Stimulated activated CD4-positive, alpha-beta T cell treated with anti-CD3 and anti-CD28 coated beads, Interleukin-12 subunit alpha, Interleukin-12 subunit beta, amount 100 ng/mL, for 24 hours (primary cell): Measurements from ENCODE around the gene LRRIQ4.

Source experiments
- DNase-seq, 2 experiments: peaks; one replicate each; pipeline ENCODE4 v3.0.0-alpha.2; 2020; ENCODE audit warnings: low read depth in 2 of 2

Gene LRRIQ4

DNA sequence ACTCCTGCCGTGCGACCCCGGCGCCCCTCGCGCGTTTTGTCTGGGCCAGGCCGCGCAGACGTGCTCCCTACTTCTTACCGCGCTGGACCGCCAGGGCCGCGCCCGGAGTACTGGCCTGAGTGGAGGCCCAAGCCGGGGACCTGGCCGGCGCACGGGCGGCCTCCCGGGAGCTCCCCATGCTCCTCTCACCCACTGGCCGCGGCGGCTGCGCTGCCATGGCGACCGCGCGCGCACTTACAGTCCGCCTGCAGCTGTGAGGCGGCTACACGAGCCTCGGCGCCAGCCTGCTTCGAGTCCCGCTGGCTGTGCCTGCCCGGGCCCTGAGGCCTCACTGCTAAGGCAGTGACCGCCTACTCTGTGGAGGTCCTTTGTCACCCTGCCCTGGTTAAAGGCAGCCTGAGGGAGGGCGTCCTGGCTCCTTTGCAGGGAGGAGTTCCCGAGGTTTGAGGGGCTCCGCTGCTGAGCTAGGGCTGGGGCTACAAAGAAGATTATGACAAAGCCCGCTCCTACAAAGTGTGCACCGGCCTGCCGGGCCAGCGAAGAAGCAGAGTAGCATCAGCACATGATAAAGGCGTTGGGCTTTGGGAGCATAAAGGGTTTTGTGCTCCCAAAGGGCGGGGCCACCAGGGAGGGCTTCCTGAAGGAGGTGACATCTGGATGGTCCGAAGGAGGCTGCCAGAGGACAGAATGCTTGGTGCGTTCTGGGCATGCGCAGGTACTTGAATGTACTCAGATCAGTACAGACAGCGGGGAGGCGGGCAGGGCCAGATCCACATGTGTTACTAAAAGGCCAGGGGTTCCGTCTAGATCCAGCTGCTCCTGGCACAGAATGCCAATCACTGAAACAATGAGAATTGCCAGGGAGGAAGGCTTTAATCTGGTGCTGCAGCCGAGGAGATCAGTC, at the start of gene LRRIQ4, which contains the start of gene LRRC34:
TSS of gene LRRIQ4 (plus strand) at position 539 of the 904 bp plus-strand sequence. CDS start 9,052 bp downstream, outside the sequence.
TSS of gene LRRC34 (minus strand) at position 573 of the 904 bp plus-strand sequence. CDS start at position 217, 356 bp downstream.
- peak; percentile 46 to 80 for DNase-seq

DNA sequence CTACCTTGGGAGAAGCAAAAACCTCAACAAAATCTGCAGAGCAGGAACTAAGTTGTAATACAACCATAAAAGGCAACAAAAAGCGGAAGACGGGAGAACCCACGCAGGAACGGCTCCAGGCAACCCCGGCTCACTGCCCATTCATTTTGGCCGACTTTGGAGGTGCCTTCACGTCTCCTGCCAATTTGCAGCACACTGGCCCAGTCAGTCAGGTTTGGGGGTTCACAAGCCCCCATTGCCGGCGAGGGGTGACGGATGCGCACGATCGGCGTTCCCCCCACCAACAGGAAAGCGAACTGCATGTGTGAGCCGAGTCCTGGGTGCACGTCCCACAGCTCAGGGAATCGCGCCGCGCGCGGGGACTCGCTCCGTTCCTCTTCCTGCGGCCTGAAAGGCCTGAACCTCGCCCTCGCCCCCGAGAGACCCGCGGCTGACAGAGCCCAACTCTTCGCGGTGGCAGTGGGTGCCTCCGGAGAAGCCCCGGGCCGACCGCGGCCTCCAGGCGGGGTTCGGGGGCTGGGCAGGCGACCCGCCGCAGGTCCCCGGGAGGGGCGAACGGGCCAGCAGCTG, 48.3 kb upstream of the LRRIQ4 start:
- DNase-seq = peak; percentile 36 to 57

- DNase-seq = peak; percentile 86
These were observed 47.6 kb upstream of the LRRIQ4 start, which contains the start of gene TERC for GRCh38 chr3:169764882-169765612. Gene TERC (minus strand): TSS chr3:169765060.

DNA sequence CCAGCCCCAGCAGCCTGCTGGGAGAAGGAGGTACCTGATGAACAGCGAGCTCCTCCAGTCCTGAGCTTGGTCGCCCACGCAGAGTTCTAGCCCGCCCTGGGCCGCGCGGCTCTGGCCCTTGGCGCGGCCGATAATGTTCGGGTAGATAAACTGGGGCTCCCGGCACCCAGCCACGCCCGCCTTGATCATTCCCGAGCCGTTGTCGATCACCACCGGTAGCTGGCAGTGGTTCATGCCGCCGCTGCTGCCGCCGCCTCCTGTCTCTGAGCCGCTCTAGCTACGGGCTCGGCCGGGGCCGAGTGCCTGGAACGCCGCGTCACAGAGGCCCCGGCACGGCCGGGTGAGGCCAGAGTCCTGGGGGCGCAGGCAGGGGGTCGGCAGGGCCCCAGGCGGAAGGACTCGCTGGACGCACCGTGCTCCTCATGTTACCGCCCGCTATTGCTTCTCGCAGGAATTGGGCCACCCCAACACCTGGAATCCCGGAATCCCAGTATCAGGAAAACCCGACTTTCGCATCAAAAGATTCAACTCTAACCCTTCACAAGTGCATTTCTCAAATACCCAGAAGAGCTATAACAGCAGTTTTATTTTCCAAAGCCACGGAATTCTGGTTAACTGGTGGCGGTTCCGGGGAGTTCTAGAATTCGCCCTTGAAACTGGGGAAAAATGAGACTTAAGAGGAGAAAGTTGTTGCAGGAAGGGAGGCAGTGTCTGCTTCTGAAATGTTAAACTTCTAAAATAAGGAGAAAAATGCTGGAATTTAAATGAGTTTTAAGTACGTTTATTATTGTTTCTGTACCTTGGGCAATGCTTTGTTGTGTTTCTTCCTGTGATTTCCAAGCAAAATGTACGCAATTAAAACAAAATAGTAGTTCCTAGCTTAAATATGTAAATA, 43.1 kb upstream of the LRRIQ4 start, which contains the start of gene ACTRT3:
TSS of gene ACTRT3 (minus strand) at position 275 of the 895 bp plus-strand sequence. CDS start at position 234, 41 bp downstream.
- DNase-seq = peak; percentile 42 to 49

DNA sequence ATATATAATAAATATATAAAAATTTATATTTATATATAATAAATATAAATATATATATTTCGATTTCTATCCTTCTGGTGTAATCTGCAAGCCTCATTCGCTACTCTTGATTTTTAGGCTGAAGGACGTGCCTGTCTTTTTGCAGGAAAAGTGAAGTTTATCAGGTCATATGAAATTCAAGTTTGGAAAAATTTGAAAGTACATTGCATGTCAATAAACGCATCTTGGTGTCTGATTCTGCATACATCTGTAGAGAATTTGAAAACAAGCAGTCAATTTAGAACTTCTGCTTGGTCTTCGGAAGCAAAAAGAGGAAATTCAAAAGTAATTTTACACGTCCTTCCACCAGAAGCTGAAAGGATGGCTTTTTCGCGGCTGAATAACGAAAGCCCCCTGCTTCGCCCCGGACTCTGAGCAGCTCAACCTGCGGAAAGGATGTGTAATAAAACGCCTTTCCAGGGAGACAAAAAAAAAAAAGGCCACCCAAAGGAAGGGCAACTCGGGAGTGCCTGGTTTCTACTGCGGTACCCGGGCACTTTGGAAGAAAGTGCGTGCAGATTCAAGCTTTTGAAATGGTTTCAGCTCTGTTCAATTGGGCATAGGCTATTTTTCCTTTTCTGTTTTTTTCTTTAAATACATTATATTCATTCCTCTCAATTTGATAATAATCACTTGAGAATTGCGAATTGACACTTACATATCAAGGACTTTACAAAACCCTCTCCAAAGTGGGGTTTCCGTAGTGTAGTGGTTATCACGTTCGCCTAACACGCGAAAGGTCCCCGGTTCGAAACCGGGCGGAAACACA, 41.0 kb upstream of the LRRIQ4 start:
- DNase-seq = peak; percentile 36 to 44

GRCh38 chr3:169772305-169772896, 40.3 kb upstream of the LRRIQ4 start:
- peak in 1 of 2 experiments; percentile 56 for DNase-seq

DNA sequence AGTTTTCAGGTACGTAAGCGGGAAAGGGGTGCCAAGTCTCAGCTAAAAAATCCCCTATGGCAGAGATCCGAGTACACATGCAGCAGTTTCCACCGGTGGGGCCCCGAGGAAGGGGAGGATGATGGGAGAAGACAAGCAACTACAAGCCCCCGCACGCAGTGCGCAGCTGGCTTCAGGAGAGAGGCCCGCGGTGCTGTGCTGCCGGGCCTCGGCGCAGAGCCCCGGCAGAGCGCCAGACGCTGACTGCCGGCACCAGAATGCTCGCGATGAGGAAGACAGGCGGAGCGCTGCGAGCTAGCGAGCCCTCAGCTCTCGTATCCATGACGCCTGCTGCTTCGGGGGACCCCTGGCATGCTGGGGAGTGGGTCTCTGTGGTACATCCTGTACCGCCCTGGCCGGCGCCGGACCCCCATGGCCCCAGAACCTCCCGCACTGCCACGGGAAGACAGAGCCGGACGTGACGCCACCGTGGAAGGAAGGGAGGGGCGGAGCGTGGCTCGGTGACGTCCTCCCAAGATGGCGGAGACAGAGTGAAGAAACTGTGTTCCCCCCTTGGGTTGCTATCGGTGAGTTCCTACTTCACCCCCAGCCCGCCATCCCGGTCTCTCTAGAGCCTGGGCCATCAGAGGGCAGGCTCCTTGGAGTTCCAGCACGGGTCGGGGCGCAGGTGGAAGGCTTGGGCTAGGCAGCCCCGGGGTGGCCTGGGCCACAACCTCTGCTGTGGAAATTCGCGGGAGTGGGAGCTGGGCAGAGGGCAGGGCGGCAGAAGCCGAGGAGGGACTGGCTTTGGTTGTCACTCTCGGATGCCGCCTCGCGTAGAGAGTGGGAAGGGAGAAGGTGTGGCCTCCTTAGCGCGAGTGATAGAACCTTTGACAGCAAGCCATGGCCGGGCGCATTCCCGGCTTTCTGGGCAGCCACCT, 39.5 kb upstream of the LRRIQ4 start, which contains the start of gene MYNN:
TSS of gene MYNN (plus strand) at position 500 of the 920 bp plus-strand sequence. CDS start 900 bp downstream, outside the sequence.
- DNase-seq = peak; percentile 88 to 89

GRCh38 chr3:169774186-169774585, 38.5 kb upstream of the LRRIQ4 start:
- no peak for DNase-seq

DNA sequence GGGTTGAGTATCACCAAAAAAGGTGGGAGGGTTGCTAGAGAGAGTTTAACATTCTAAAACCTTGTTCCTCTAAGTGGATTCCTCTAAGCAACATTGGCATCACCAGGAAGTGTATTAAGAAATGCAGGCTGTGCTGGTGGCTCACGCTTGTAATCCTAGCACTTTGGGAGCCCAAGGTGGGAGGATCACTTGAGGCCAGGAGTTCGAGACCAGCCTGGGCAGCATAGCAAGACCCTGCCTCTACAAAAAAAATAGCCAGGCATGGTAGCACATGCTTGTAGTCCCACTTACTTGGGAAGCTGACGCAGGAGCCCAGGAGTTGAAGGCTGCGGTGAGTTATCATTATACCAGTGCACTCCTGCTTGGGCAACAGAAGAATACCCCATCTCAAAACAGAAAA, 34.8 kb upstream of the LRRIQ4 start:
- no peak for DNase-seq

- DNase-seq = no peak
These were observed 31.9 kb upstream of the LRRIQ4 start for GRCh38 chr3:169780742-169781141.

DNA sequence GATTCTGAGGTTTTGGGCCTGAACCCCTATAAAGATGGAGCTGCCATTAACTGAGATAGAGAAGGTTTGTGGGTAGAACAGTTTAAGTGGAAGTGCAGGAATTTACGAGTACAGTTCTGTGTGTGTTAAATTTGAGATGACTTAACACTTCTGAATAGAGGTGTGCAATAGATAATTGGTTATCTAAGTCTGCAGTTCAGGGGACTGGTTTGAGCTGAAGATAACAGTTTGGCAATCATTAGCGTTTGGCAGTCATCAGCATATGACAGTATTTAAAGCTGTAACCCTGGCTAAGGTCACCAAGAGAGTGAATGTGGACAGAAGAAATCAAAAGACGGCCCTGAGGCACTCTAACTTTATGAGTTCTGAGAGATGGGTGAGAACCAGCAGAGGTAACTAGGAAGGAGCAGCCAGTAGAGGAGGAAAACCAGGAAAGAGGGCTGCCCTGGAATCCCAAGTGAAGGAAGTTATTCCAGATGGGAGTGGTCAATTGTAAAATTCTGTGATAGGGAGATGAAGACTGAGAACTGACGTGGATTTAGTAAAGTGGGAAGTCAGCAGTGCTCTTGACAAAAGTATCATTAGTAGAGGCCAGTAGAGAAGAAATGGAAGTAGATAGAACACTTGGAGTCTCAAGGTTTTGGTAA, 31.3 kb upstream of the LRRIQ4 start:
- no peak for DNase-seq

GRCh38 chr3:169787120-169787519, 25.6 kb upstream of the LRRIQ4 start:
- DNase-seq = no peak

DNA sequence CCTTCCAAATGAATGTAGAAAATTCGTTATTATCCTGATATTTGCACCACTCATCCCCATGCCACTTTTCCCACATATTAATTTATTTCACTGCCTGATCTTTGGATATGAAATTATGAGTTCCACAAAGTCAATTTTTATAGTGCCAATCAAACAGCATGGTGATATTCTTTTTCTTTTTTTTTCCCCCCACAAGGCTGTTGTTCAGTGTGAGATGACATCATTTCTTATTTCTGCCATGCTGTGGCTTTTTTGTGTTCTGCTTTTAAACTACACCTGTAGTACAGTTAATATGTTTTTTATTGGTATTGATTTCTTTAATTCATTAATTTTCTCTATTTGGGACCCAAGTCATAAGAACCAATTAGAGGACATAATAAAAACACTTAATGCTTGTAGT, 24.9 kb upstream of the LRRIQ4 start:
- DNase-seq = no peak

DNA sequence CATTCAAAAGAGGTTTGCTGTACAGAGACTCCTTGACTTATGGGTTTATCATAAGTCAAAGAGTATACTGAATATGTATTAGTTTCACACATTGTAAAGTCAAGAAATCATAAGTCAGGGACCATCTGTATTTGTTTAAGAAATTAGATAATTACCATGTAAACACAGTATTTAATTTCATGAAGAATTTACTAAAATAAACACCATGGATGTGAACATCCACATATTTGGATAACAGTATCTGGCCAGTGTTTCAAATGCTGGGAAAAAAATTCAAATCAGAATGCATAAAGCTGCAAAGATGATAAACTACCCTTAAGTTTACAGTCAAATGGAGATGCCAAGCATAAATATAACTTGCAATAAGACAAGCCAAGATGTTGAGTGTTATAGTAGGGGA, 22.5 kb upstream of the LRRIQ4 start:
- DNase-seq = no peak

DNA sequence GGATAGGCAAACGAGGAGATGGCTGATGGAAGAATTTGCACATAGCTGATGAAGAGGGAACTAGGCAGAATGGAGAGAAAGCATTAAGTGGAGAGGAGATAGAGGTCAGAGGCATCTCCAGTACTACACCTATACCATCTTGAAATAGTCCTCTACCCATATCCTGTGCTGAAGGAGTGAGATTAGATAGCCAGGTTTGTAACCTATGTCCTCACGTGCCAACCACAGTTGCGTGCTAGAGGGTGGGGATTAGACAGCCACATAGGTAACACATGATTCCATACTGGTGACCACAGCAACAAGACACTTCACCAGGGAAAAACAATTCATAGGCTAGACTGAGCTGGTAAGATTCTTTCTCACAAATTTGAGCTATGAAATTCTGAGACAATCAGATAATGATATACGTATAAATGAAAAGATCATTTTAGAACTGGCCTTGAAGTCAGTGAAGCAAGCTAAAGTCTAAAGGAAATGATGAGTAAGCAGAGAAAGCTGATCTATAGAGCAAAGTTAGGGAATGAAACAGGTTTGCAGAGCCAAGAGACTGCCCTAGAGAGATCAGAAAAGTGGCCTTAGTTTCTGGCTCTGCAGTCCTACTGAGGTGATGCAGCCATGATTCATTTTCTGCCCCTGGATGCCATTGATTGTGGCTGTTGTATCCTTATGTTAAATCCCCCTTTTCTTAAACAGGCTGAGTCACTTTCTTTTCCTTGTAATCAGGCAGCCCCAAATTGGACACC, 21.8 kb upstream of the LRRIQ4 start:
- no peak for DNase-seq

DNA sequence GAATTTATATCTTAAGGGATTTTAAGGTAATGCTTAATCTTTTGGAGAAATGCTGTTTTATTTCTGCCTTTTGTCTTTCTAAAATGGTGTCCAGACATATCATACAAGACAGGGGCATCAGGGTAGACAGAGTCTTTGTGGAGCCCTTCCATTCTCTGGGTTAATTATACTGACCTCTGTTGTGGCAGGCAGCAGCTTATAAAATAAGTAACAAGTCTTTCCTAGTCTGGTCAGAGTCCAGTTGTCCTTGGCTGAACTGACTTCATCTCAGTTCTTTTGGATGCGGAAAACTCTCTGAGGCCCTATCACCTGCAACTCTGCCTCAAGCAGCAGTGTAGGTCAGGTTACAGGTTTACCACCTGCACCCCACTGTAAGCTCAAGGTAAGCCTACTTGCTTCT, 20.3 kb upstream of the LRRIQ4 start:
- no peak for DNase-seq

GRCh38 chr3:169804681-169805080, 8.0 kb upstream of the LRRIQ4 start:
- no peak for DNase-seq
